Stimulated activated naive CD8-positive, alpha-beta T cell treated with anti-CD3 and anti-CD28 coated beads, Interleukin-15, amount 100 ng/mL, for 72 hours (primary cell): Measurements from ENCODE around the gene ALKBH2.
A peak's percentile ranks its signal among the peaks of the same experiment; 100 is the strongest.

Experiments
- ATAC-seq: fragments of 150-1000 bp; cut with Tn5 transposase; 2 replicates; pipeline ENCODE4 v1.10.0; 2021; ENCODE audit warnings: mild to moderate bottlenecking, moderate library complexity
- DNase-seq, 2 donors: peaks; one replicate each; pipeline ENCODE4 v3.0.0; 2021 to 2022
- H3K27ac Mint-ChIP-seq, 2 donors: one replicate each; pipeline ENCODE4 v1.8.0; 2022; ENCODE audit warnings: mild to moderate bottlenecking in 2 of 2, mixed read lengths in 2 of 2, moderate library complexity in 2 of 2
- H3K27me3 Mint-ChIP-seq: one replicate; pipeline ENCODE4 v1.8.0; 2022; ENCODE audit warnings: mixed read lengths
- H3K4me1 Mint-ChIP-seq: one replicate; pipeline ENCODE4 v1.8.0; 2022; ENCODE audit warnings: mild to moderate bottlenecking, mixed read lengths
- H3K4me3 Mint-ChIP-seq, 2 donors: one replicate each; pipeline ENCODE4 v1.8.0; 2022; ENCODE audit warnings: mild to moderate bottlenecking in 2 of 2, mixed read lengths in 2 of 2, moderate library complexity in 1 of 2
- H3K9me3 Mint-ChIP-seq, 2 donors: one replicate each; pipeline ENCODE4 v1.8.0; 2022; ENCODE audit warnings: mixed read lengths in 2 of 2

The ALKBH2 gene

GRCh38 chr12:109098183-109098604 lies 4.9 kb upstream of the ALKBH2 start:
- peak overlapping the region; percentile 93 to 99 for H3K27ac Mint-ChIP-seq
- no peak for DNase-seq

DNA sequence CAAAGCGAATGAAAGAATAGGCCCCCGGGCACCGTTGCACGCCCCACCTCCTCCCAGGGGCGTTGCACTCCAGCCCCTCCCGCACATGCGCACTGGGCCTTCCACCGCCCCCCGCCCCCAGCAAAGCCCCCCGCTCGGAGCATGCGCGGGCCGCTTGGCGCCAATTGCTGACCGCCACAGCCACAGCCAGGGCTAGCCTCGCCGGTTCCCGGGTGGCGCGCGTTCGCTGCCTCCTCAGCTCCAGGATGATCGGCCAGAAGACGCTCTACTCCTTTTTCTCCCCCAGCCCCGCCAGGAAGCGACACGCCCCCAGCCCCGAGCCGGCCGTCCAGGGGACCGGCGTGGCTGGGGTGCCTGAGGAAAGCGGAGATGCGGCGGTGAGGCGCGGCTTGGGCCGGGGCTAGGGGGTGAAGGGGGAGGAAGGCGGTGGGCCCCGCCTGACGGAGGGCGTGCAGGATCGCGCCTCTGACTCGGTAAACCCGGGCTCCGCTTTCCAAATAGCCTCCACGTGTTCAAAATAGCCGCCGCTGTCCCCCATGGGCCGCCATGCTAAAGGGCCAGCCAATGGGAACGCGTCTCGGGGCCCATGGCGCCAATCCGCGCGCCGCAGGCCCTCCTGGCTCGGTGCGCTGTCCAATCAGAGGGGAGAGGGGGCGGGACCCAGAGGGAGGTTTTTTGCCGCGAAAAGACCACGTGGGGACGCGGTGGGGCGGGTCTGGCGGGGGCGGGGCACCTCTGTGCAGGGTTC lies 4.3 kb upstream of the ALKBH2 start, which contains the start of gene UNG:
Gene UNG (plus strand): TSS at position 163 of the 748 bp plus-strand sequence. CDS start 83 bp downstream, at position 246.
- peaks cover 40% of the 10 kb centered on the region for H3K4me1 Mint-ChIP-seq
- no peaks in the 10 kb centered on the region for H3K9me3 Mint-ChIP-seq
- DNase-seq (peak; percentile 95 to 97), ATAC-seq (peak; percentile 92)
- H3K27ac Mint-ChIP-seq = peak within 1 kb of the TSS; percentile 93 to 99
- H3K4me3 Mint-ChIP-seq = peak within 1 kb of the TSS; percentile 82 to 96
- H3K27me3 Mint-ChIP-seq = no peaks in the 10 kb centered on the region

More at GRCh38 chr12:109098183-109098604, 4.9 kb upstream of the ALKBH2 start:
- Mint-ChIP-seq H3K27me3 (no peaks in the 10 kb centered on the region), H3K4me3 (peak overlapping the region; percentile 82 to 96), H3K9me3 (no peaks in the 10 kb centered on the region), H3K4me1 (peaks cover 35% of the 10 kb centered on the region)
- peak; percentile 27 for ATAC-seq

DNA sequence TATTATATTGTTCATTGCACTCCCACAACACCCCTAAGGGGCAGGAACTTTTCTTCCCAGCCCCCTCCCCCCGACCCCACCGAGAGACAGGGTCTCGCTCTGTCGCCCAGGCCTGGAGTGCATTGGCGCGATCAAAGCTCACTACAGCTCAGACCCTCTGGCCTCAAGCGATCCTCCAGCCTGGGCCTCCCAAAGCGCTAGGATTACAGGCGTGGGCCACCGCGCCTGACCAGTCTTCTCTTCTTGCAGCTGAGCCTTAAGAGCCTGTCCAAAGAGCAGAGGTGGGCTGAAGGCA lies 3.8 kb upstream of the ALKBH2 start:
- Mint-ChIP-seq H3K4me3 (peak overlapping the region; percentile 82 to 96), H3K4me1 (peaks cover 46% of the 10 kb centered on the region), H3K27me3 (no peaks in the 10 kb centered on the region), H3K27ac (no peak overlapping the region), H3K9me3 (no peaks in the 10 kb centered on the region)
- no peak for DNase-seq
- ATAC-seq = no peak

- H3K4me3 Mint-ChIP-seq = peak overlapping the region; percentile 91 to 93
- no peak for ATAC-seq
- no peaks in the 10 kb centered on the region for H3K9me3 Mint-ChIP-seq
- H3K27ac Mint-ChIP-seq = peak overlapping the region; percentile 96
- peaks cover 54% of the 10 kb centered on the region for H3K4me1 Mint-ChIP-seq
- no peaks in the 10 kb centered on the region for H3K27me3 Mint-ChIP-seq
- no peak for DNase-seq
Observed at GRCh38 chr12:109092497-109093021, 713 bp downstream of the ALKBH2 start.

GRCh38 chr12:109089683-109090082 lies 3.6 kb downstream of the ALKBH2 start:
- no peak for ATAC-seq
- no peak for DNase-seq
- Mint-ChIP-seq H3K9me3 (no peaks in the 10 kb centered on the region), H3K27ac (peak overlapping the region in 1 of 2 donors; percentile 5), H3K27me3 (no peaks in the 10 kb centered on the region), H3K4me1 (peaks cover 54% of the 10 kb centered on the region), H3K4me3 (no peak overlapping the region)

- DNase-seq (no peak), ATAC-seq (no peak)
- H3K27me3 Mint-ChIP-seq = no peaks in the 10 kb centered on the region
- H3K4me3 Mint-ChIP-seq = no peak overlapping the region
- no peaks in the 10 kb centered on the region for H3K9me3 Mint-ChIP-seq
- peak overlapping the region in 1 of 2 donors; percentile 31 for H3K27ac Mint-ChIP-seq
- peaks cover 48% of the 10 kb centered on the region for H3K4me1 Mint-ChIP-seq
Observed at GRCh38 chr12:109088818-109089217, 4.5 kb downstream of the ALKBH2 start.

- Mint-ChIP-seq H3K9me3 (no peaks in the 10 kb centered on the region), H3K27ac (no peak overlapping the region), H3K4me1 (peaks cover 33% of the 10 kb centered on the region), H3K27me3 (no peaks in the 10 kb centered on the region), H3K4me3 (no peak overlapping the region)
- no peak for DNase-seq
- ATAC-seq = no peak
Observed at GRCh38 chr12:109087250-109087649, 6.0 kb downstream of the ALKBH2 start.

GRCh38 chr12:109085590-109085989 lies 7.7 kb downstream of the ALKBH2 start:
- H3K4me1 Mint-ChIP-seq = peaks cover 16% of the 10 kb centered on the region
- no peak for DNase-seq
- H3K27me3 Mint-ChIP-seq = no peaks in the 10 kb centered on the region
- no peak overlapping the region for H3K4me3 Mint-ChIP-seq
- H3K27ac Mint-ChIP-seq = peak overlapping the region in 1 of 2 donors; percentile 13
- ATAC-seq = no peak
- no peaks in the 10 kb centered on the region for H3K9me3 Mint-ChIP-seq

DNA sequence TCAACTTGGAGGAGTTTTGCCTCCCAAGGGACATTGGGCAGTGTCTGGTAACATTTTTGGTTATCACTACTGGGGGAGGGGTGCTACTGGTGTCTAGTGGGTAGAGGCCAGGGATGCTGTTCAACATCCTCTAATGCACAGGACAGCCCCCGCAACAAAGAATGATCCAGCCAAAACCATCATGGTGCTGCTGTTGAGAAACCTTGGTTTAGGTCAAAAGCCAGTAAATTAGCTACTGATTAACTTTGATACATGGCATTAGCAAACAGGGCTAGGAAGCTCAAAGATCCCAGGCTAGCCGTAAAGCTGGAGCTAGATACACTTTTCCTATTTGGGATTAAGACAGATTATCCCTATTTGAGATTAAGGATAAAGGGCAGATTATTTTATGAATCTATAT lies 8.8 kb downstream of the ALKBH2 start:
- no peak overlapping the region for H3K4me3 Mint-ChIP-seq
- H3K27ac Mint-ChIP-seq = no peak overlapping the region
- DNase-seq (no peak), ATAC-seq (no peak)
- H3K27me3 Mint-ChIP-seq = no peaks in the 10 kb centered on the region
- H3K4me1 Mint-ChIP-seq = peaks cover 4% of the 10 kb centered on the region
- peaks cover 0 to 3% of the 10 kb centered on the region in 2 donors for H3K9me3 Mint-ChIP-seq

DNA sequence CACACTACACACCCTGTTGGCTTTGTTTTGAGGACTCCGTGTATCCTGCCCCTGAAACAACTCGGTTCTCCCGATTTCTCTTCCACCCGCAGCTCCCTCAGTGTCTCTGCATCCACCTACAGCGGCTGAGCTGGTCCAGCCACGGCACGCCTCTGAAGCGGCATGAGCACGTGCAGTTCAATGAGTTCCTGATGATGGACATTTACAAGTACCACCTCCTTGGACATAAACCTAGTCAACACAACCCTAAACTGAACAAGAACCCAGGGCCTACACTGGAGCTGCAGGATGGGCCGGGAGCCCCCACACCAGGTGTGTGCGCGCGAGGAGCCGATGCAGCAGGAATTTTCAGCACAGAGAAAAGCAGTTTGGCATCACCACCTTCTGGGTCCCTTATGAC lies 10.5 kb downstream of the ALKBH2 start:
- H3K4me3 Mint-ChIP-seq = no peak overlapping the region
- no peaks in the 10 kb centered on the region for H3K4me1 Mint-ChIP-seq
- H3K27ac Mint-ChIP-seq = no peak overlapping the region
- no peak for DNase-seq
- ATAC-seq = no peak
- no peaks in the 10 kb centered on the region for H3K27me3 Mint-ChIP-seq
- peaks cover 0 to 8% of the 10 kb centered on the region in 2 donors for H3K9me3 Mint-ChIP-seq

GRCh38 chr12:109074866-109075265 lies 18.4 kb downstream of the ALKBH2 start:
- ATAC-seq = no peak
- no peak for DNase-seq
- H3K27ac Mint-ChIP-seq = no peak overlapping the region
- no peaks in the 10 kb centered on the region for H3K27me3 Mint-ChIP-seq
- peaks cover 0 to 8% of the 10 kb centered on the region in 2 donors for H3K9me3 Mint-ChIP-seq
- H3K4me3 Mint-ChIP-seq = no peak overlapping the region
- H3K4me1 Mint-ChIP-seq = no peaks in the 10 kb centered on the region

GRCh38 chr12:109069307-109070271 lies 23.7 kb downstream of the ALKBH2 start:
- H3K27ac Mint-ChIP-seq = peak overlapping the region; percentile 20 to 59
- ATAC-seq = no peak

DNA sequence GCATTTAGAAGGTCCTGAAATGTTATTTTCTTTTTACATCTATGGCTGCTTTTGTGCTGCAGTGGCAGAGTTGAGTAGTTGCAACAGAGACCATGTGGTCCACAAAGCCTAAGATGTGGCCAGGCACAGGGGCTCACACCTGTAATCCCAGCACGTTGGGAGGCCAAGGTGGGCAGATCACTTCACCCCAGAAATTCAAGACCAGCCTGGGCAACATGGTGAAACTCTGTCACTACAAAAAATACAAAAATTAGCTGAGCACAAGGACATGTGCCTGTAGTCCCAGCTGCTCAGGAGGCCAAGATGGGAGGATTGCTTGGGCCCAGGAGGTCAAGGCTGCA lies 27.4 kb downstream of the ALKBH2 start:
- Mint-ChIP-seq H3K4me3 (no peak overlapping the region), H3K4me1 (no peaks in the 10 kb centered on the region), H3K9me3 (no peaks in the 10 kb centered on the region), H3K27ac (no peak overlapping the region), H3K27me3 (no peaks in the 10 kb centered on the region)
- DNase-seq (no peak), ATAC-seq (no peak)

More at GRCh38 chr12:109069307-109070271, 23.7 kb downstream of the ALKBH2 start:
- no peak for DNase-seq
- Mint-ChIP-seq H3K4me1 (no peaks in the 10 kb centered on the region), H3K9me3 (no peaks in the 10 kb centered on the region), H3K27me3 (no peaks in the 10 kb centered on the region), H3K4me3 (no peak overlapping the region)

GRCh38 chr12:109065154-109065852 lies 28.0 kb downstream of the ALKBH2 start:
- no peaks in the 10 kb centered on the region for H3K27me3 Mint-ChIP-seq
- no peak overlapping the region for H3K4me3 Mint-ChIP-seq
- ATAC-seq = no peak
- no peaks in the 10 kb centered on the region for H3K9me3 Mint-ChIP-seq
- H3K27ac Mint-ChIP-seq = peak overlapping the region in 1 of 2 donors; percentile 52
- H3K4me1 Mint-ChIP-seq = no peaks in the 10 kb centered on the region
- no peak for DNase-seq

GRCh38 chr12:109064143-109064542 lies 29.1 kb downstream of the ALKBH2 start:
- no peaks in the 10 kb centered on the region for H3K27me3 Mint-ChIP-seq
- no peaks in the 10 kb centered on the region for H3K4me1 Mint-ChIP-seq
- no peak for ATAC-seq
- H3K27ac Mint-ChIP-seq = no peak overlapping the region
- H3K4me3 Mint-ChIP-seq = no peak overlapping the region
- DNase-seq = no peak
- H3K9me3 Mint-ChIP-seq = no peaks in the 10 kb centered on the region
